ENCODE results near the gene SH3BP5. TPM values are rescaled to one million over a fixed set of nuclear protein-coding genes. Genes with fewer than 3 reads are reported as not detected.
A peak's percentile ranks its signal among the peaks of the same experiment; 100 is the strongest.

SH3BP5 gene
- total RNA-seq, 1 experiment from 2014 or later: 85.4 TPM

DNA sequence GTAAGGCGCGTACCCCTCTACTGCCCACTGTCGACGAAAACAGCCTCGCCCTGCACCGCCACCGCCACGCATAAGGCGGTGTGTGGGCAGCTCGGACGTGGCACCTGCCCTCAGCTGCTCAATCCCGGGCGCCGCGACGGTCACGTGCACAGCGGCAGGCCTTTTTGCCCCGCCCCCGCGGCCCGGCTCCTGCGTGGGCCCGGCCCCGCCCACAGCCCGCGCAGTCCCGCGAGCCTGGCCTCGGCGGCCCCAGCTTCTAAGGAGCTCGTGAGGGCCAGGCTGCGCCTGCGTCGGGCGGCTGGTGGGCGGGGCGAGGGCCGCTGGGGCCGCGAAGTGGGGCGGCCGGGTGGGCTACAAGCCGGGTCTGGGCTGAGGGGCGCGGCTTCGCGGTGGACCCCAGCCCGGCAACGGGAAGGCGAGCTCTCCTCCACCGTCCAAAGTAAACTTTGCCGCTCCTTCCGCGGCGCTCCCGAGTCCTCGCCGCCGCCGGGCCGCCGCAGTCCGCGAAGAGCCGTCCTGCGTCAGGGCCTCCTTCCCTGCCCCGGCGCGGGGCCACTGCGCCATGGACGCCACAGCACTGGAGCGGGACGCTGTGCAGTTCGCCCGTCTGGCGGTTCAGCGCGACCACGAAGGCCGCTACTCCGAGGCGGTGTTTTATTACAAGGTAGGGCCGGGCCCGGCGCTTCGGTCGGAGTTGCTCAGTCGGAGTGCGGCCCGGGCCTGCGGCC is 126.3 kb downstream of the SH3BP5 start, which contains the start of gene CAPN7:
Gene CAPN7 (plus strand): TSS at position 313 of the 728 bp plus-strand sequence. CDS start 250 bp downstream, at position 563.
- DNase-seq (ENCODE audit: low spot score): peak; percentile 87

- DNase-seq (ENCODE audit: low spot score): no peak
Observed at GRCh38 chr3:15205482-15205933, 126.9 kb downstream of the SH3BP5 start.

Other genes starting within 250 kb of the SH3BP5 start
- 23.3 and 29.0 TPM in 2 replicates for gene RBSN, start 233.4 kb downstream of the SH3BP5 start, total RNA-seq (2014; rRNA removed; shearing (Covaris generic))
- 35.3 and 39.4 TPM in 2 replicates for gene CAPN7, start 126.3 kb downstream of the SH3BP5 start, total RNA-seq (2014; rRNA removed; shearing (Covaris generic))
- gene METTL6, start 95.0 kb upstream of the SH3BP5 start, total RNA-seq (2014; rRNA removed; shearing (Covaris generic)): 40.8 and 48.8 TPM in 2 replicates
- 19.7 and 20.7 TPM in 2 replicates for gene EAF1, start 95.0 kb upstream of the SH3BP5 start, total RNA-seq (2014; rRNA removed; shearing (Covaris generic))
- gene COLQ, start 189.1 kb upstream of the SH3BP5 start, total RNA-seq (2014; rRNA removed; shearing (Covaris generic)): not detected in 2 replicates

Measured in A172 (cell line).